H1 (cell line): ENCODE results near the gene CDK8. TPM values are rescaled to one million over a fixed set of nuclear protein-coding genes. Genes with fewer than 3 reads are reported as not detected.

Experiments
- CTCF ChIA-PET: fragments of 300-600 bp; sonication (Branson Sonifier 250); formaldehyde crosslinking; loops from one replicate; lab custom pipeline; 2021; ENCODE audit not compliant: partially characterized antibody; lab: Charles Lee
- POLR2A ChIA-PET: fragments of 300-600 bp; sonication (Branson Sonifier 250); formaldehyde crosslinking; loops from one replicate; lab custom pipeline; 2021; ENCODE audit warnings: inconsistent platforms; ENCODE audit not compliant: partially characterized antibody; lab: Charles Lee
- DNase-seq, 2 experiments: peaks; one replicate each; pipeline versions ENCODE4 v3.0.0 to v3.0.0-alpha.2; 2010 to 2022; ENCODE audit warnings: low spot score in 2 of 2, low read depth in 1 of 2, mixed read lengths in 1 of 2
- FAIRE-seq: peaks from 2 replicates; lab custom pipeline; 2011; peaks lifted over from hg19 to GRCh38; lab: Jason Lieb, UNC
- H2AFZ ChIP-seq: 2 replicates; pipeline ENCODE4 v1.8.1; 2012; ENCODE audit warnings: low read length, inconsistent platforms
- H2AK5ac ChIP-seq: 2 replicates; pipeline ENCODE4 v1.6.1; 2013; ENCODE audit warnings: low read depth, low read length
- H2BK120ac ChIP-seq: replicated peaks from 2 replicates; pipeline ENCODE3; 2013; ENCODE audit warnings: low read depth, low read length, inconsistent platforms
- H2BK12ac ChIP-seq: 2 replicates; pipeline ENCODE4 v1.6.1; 2013; ENCODE audit warnings: low read depth, low read length
- H2BK15ac ChIP-seq: 2 replicates; pipeline ENCODE4 v1.6.1; 2013; ENCODE audit warnings: low read length
- H2BK20ac ChIP-seq: 2 replicates; pipeline ENCODE4 v1.6.1; 2013; ENCODE audit warnings: low read length
- H2BK5ac ChIP-seq: 2 replicates; pipeline ENCODE4 v1.6.1; 2013; ENCODE audit warnings: low read depth, low read length
- H3K14ac ChIP-seq: 2 replicates; pipeline ENCODE4 v1.6.1; 2013; ENCODE audit warnings: inconsistent platforms; ENCODE audit not compliant: insufficient read length
- H3K18ac ChIP-seq: 2 replicates; pipeline ENCODE4 v1.6.1; 2013; ENCODE audit warnings: low read length; ENCODE audit errors: extremely low read depth
- H3K23ac ChIP-seq: 2 replicates; pipeline ENCODE4 v1.6.1; 2013; ENCODE audit warnings: inconsistent platforms; ENCODE audit not compliant: insufficient read length
- H3K23me2 ChIP-seq: 2 replicates; pipeline ENCODE4 v1.6.1; 2013; ENCODE audit warnings: low read depth, low read length
- H3K27ac ChIP-seq: 2 replicates; pipeline ENCODE4 v1.6.1; 2011; ENCODE audit warnings: low read depth, low read length, inconsistent platforms
- H3K27me3 ChIP-seq, 4 experiments: replicated peaks in 1 of 4; 1 replicate in 1 of 4; 2 replicates in 3 of 4; pipeline versions ENCODE4 v1.6.1 to v1.8.1; 2011 to 2013; ENCODE audit warnings: low read length in 3 of 4, mild to moderate bottlenecking in 3 of 4, inconsistent platforms in 2 of 4, mixed read lengths in 2 of 4, moderate library complexity in 1 of 4; ENCODE audit not compliant: control insufficient read depth in 3 of 4, insufficient read depth in 3 of 4; ENCODE audit errors: extremely low read depth in 1 of 4
- H3K36me3 ChIP-seq, 4 experiments: 2 replicates each; pipeline versions ENCODE4 v1.6.1 to v1.8.1; 2011 to 2013; ENCODE audit warnings: mild to moderate bottlenecking in 4 of 4, low read length in 3 of 4, moderate library complexity in 2 of 4, control low read depth in 1 of 4, inconsistent platforms in 1 of 4; ENCODE audit not compliant: insufficient read depth in 4 of 4, control insufficient read depth in 2 of 4
- H3K4ac ChIP-seq: replicated peaks from 2 replicates; pipeline ENCODE3; 2013; ENCODE audit warnings: low read length, low read depth, mixed read lengths, inconsistent platforms; ENCODE audit not compliant: insufficient read length
- H3K4me1 ChIP-seq, 4 experiments: replicated peaks in 1 of 4; 1 replicate in 1 of 4; 2 replicates in 3 of 4; pipeline versions ENCODE4 v1.6.1 to v1.8.1; 2011 to 2013; ENCODE audit warnings: low read length in 3 of 4, inconsistent platforms in 2 of 4, mixed read lengths in 1 of 4; ENCODE audit not compliant: insufficient read depth in 4 of 4, control insufficient read depth in 3 of 4
- H3K4me2 ChIP-seq, 2 experiments: 2 replicates each; pipeline versions ENCODE4 v1.6.1 to v1.8.1; 2011 to 2013; ENCODE audit warnings: low read depth in 2 of 2, low read length in 2 of 2, control low read depth in 1 of 2, inconsistent platforms in 1 of 2, mild to moderate bottlenecking in 1 of 2; ENCODE audit not compliant: insufficient read depth in 1 of 2
- H3K4me3 ChIP-seq, 4 experiments: fragments of 200-600, 300-600 bp in 1 of 4; sonication (generic), shearing (Covaris generic), sonication (Bioruptor Twin) in 1 of 4; 2 replicates each; pipeline versions ENCODE4 v1.5.1 to v1.8.1; 2011 to 2016; ENCODE audit warnings: low read length in 4 of 4, low read depth in 3 of 4, control low read depth in 2 of 4, inconsistent platforms in 2 of 4, mild to moderate bottlenecking in 2 of 4, mixed read lengths in 1 of 4, moderate library complexity in 1 of 4; ENCODE audit not compliant: insufficient read depth in 2 of 4; ENCODE audit errors: extremely low read depth in 1 of 4
- H3K56ac ChIP-seq: replicated peaks from 2 replicates; pipeline ENCODE3; 2013; ENCODE audit warnings: low read depth, mild to moderate bottlenecking, mixed read lengths, low read length, inconsistent platforms; ENCODE audit not compliant: insufficient read length
- H3K79me1 ChIP-seq: 2 replicates; pipeline ENCODE4 v1.6.1; 2013; ENCODE audit warnings: low read depth, low read length, control low read depth
- H3K79me2 ChIP-seq, 2 experiments: 2 replicates each; pipeline versions ENCODE4 v1.6.1 to v1.8.1; 2012 to 2013; ENCODE audit warnings: low read length in 2 of 2, mild to moderate bottlenecking in 2 of 2, inconsistent platforms in 1 of 2; ENCODE audit not compliant: insufficient read depth in 2 of 2, control insufficient read depth in 1 of 2
- H3K9ac ChIP-seq, 4 experiments: replicated peaks in 1 of 4; 1 replicate in 1 of 4; 2 replicates in 3 of 4; pipeline versions ENCODE4 v1.6.1 to v1.8.1; 2011 to 2013; ENCODE audit warnings: low read depth in 3 of 4, low read length in 3 of 4, control low read depth in 2 of 4, mild to moderate bottlenecking in 2 of 4, moderate library complexity in 2 of 4, inconsistent platforms in 1 of 4; ENCODE audit errors: extremely low read depth in 1 of 4
- H3K9me3 ChIP-seq, 2 experiments: 2 replicates each; pipeline versions ENCODE4 v1.6.1 to v1.8.1; 2012 to 2013; ENCODE audit warnings: mild to moderate bottlenecking in 2 of 2, moderate library complexity in 2 of 2, control low read depth in 1 of 2, inconsistent platforms in 1 of 2, low read depth in 1 of 2, low read length in 1 of 2, mixed read lengths in 1 of 2; ENCODE audit not compliant: insufficient read depth in 2 of 2
- H4K20me1 ChIP-seq, 2 experiments: replicated peaks in 1 of 2; 2 replicates each; pipeline versions ENCODE3 to v1.8.1; 2011 to 2013; ENCODE audit warnings: inconsistent platforms in 2 of 2, low read length in 2 of 2, mild to moderate bottlenecking in 1 of 2; ENCODE audit not compliant: insufficient read depth in 2 of 2, control insufficient read depth in 1 of 2
- H4K5ac ChIP-seq: 2 replicates; pipeline ENCODE4 v1.6.1; 2013; ENCODE audit warnings: low read length, low read depth, mixed read lengths, inconsistent platforms; ENCODE audit not compliant: insufficient read length
- H4K8ac ChIP-seq: 2 replicates; pipeline ENCODE4 v1.8.0; 2013; ENCODE audit warnings: mild to moderate bottlenecking, moderate library complexity, low read length, inconsistent platforms; ENCODE audit not compliant: insufficient read depth; ENCODE audit errors: extremely low read depth
- H4K91ac ChIP-seq: replicated peaks from 2 replicates; pipeline ENCODE3; 2013; ENCODE audit warnings: low read length, mixed read lengths, inconsistent platforms; ENCODE audit not compliant: insufficient read length
- ATF3 ChIP-seq: IDR thresholded peaks from 2 replicates; pipeline ENCODE4 v1.6.1; 2011; ENCODE audit warnings: low read depth, mild to moderate bottlenecking, low read length; ENCODE audit not compliant: insufficient read depth
- BACH1 ChIP-seq: IDR thresholded peaks from 2 replicates; pipeline ENCODE4 v1.6.1; 2012; ENCODE audit warnings: low read length, improper control_type of control experiment
- CEBPB ChIP-seq: IDR thresholded peaks from 2 replicates; pipeline ENCODE4 v1.6.1; 2012; ENCODE audit warnings: low read depth, low read length
- CHD1 ChIP-seq: IDR thresholded peaks from 2 replicates; pipeline ENCODE4 v1.6.1; 2012; ENCODE audit warnings: low read depth, low read length, improper control_type of control experiment
- GTF2F1 ChIP-seq: IDR thresholded peaks from 2 replicates; pipeline ENCODE4 v1.6.1; 2012; ENCODE audit warnings: low read depth, low read length, improper control_type of control experiment, borderline replicate concordance
- HDAC6 ChIP-seq: IDR thresholded peaks from one replicate; pipeline ENCODE4 v1.7.1; 2012; ENCODE audit warnings: low read depth, mild to moderate bottlenecking, inconsistent platforms, low read length, moderate library complexity
- KDM4A ChIP-seq: IDR thresholded peaks from one replicate; pipeline ENCODE4 v1.7.1; 2012; ENCODE audit warnings: low read depth, mild to moderate bottlenecking, moderate library complexity, low read length, inconsistent platforms; ENCODE audit not compliant: severe bottlenecking
- RAD21 ChIP-seq, 2 experiments: IDR thresholded peaks in 1 of 2; conservative IDR thresholded peaks in 1 of 2; 2 replicates each; pipeline ENCODE4 v1.6.1; 2011; ENCODE audit warnings: low read depth in 2 of 2, low read length in 2 of 2, improper control_type of control experiment in 1 of 2, inconsistent platforms in 1 of 2, mild to moderate bottlenecking in 1 of 2, moderate library complexity in 1 of 2
- RBBP5 ChIP-seq: IDR thresholded peaks from 2 replicates; pipeline ENCODE4 v1.7.1; 2012; ENCODE audit warnings: low read depth, mild to moderate bottlenecking, inconsistent platforms, low read length, moderate library complexity, borderline replicate concordance
- RNF2 ChIP-seq: fragments of 200-900, 300-1000 bp; sonication (generic); IDR thresholded peaks from 2 replicates; pipeline ENCODE4 v1.7.1; 2016; ENCODE audit warnings: borderline replicate concordance, low read depth, mild to moderate bottlenecking, antibody characterized with exemption, low read length; ENCODE audit not compliant: poor library complexity, severe bottlenecking; ENCODE audit errors: missing control alignments
- SP2 ChIP-seq: IDR thresholded peaks from 2 replicates; pipeline ENCODE4 v1.6.1; 2012; ENCODE audit warnings: mild to moderate bottlenecking, low read length, inconsistent platforms
- SP4 ChIP-seq: IDR thresholded peaks from 2 replicates; pipeline ENCODE4 v1.6.1; 2012; ENCODE audit warnings: low read length, inconsistent platforms
- TAF1 ChIP-seq: IDR thresholded peaks from 2 replicates; pipeline ENCODE4 v1.6.1; 2011; ENCODE audit warnings: mild to moderate bottlenecking, low read depth, low read length
- ZNF274 ChIP-seq: IDR thresholded peaks from 2 replicates; pipeline ENCODE4 v1.7.0; 2012; ENCODE audit warnings: low read length, borderline replicate concordance; ENCODE audit errors: extremely low read depth
- WGBS, 2 experiments: shearing (Covaris generic) in 1 of 2; methylation state at CpG; one replicate each; pipeline versions ENCODE4 v1.1.6 to v1.1.7; 2013 to 2015; ENCODE audit warnings: low lambda C conversion rate in 2 of 2, mixed read lengths in 2 of 2, inconsistent platforms in 1 of 2, low coverage in 1 of 2, missing lambda C conversion rate in 1 of 2; ENCODE audit not compliant: insufficient replicate concordance in 2 of 2, insufficient coverage in 1 of 2, insufficient read length in 1 of 2; ENCODE audit errors: extremely low coverage in 1 of 2, missing lambda C conversion rate in 1 of 2; 5-methylcytosine and 5-hydroxymethylcytosine counted together
- polyA plus RNA-seq, 7 experiments: library from polyadenylated mRNA; depleted of rRNA in 3 of 7; stranded (reverse) in 5 of 7; unstranded in 2 of 7; fragments of >200 nt in 5 of 7; fragments of 200-250 nt in 2 of 7; gene quantifications; 1 replicate in 5 of 7; 2 replicates in 1 of 7; 4 replicates in 1 of 7; pipeline versions ENCODE4 v1.2.1 to v1.2.3, GENCODE V29; 2011 to 2013; ENCODE audit warnings: missing spikeins in 2 of 7, mixed read lengths in 2 of 7
- total RNA-seq: library from RNA; stranded (reverse); fragmentation: NEBNext Ultra II Directional; extraction: Animal tissue kit (Norgen Biotek cat#: 25700); gene quantifications from 2 replicates; pipeline ENCODE4 v1.2.1, GENCODE V29; 2021

CDK8 gene
- total and polyA plus RNA-seq, 2 of the 8 experiments (the other 6 are each of a cell fraction or from before 2014, with no cell fraction given), result 22.1 to 25.6 TPM

DNA sequence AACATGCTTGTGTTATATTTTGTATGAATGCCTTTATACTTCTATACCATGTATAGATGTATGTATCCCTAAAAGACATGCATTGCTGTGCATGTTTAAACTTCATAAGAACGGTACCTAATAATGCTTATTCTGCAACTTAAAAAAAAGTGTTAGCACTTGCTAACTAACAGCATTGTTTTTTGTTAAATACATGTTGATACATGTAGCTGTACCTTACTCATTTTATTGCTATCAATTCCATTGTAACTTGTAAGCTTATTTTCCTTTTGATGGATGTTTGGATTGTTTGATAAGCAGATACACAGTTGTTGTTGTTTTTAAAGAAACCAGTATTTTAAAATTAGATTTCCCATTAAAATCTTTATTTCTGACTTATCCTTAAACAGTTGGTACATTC, 53.8 kb downstream of the CDK8 start:
- no peak overlapping the region for H4K91ac ChIP-seq
- H3K79me1 ChIP-seq, result peaks cover 6% of the 10 kb centered on the region
- no peak overlapping the region for H3K56ac ChIP-seq
- H2BK20ac ChIP-seq, result no peak overlapping the region
- no peaks in the 10 kb centered on the region for H3K4me1 ChIP-seq
- H3K79me2 ChIP-seq, result peaks cover 4 to 89% of the 10 kb centered on the region in 2 experiments; a peak in 3 of 4 replicates
- H4K5ac ChIP-seq, result no peak overlapping the region
- peaks cover 0 to 8% of the 10 kb centered on the region in 2 experiments for H4K20me1 ChIP-seq
- H3K23ac ChIP-seq, result no peak overlapping the region
- POLR2A ChIA-PET, result no interaction called here
- FAIRE-seq (no peak), DNase-seq (no peak)
- 88% methylated on average over 1 of the region's 1 CpG; no CpG with 5 or more reads in 1 of the 2 experiments for WGBS, 2 experiments
- H3K4me3 ChIP-seq, result no peak overlapping the region
- H3K36me3 ChIP-seq, result no peaks in the 10 kb centered on the region
- no peak overlapping the region for H4K8ac ChIP-seq
- H3K27me3 ChIP-seq, result no peaks in the 10 kb centered on the region
- H2BK15ac ChIP-seq, result no peak overlapping the region
- H3K9me3 ChIP-seq, result no peaks in the 10 kb centered on the region
- no peak overlapping the region for H3K9ac ChIP-seq
- H3K23me2 ChIP-seq, result no peaks in the 10 kb centered on the region
- no peak overlapping the region for H3K27ac ChIP-seq
- H3K14ac ChIP-seq, result no peak overlapping the region
- H2BK5ac ChIP-seq, result no peak overlapping the region
- no peak overlapping the region for H3K4me2 ChIP-seq
- H2BK120ac ChIP-seq, result no peak overlapping the region
- no peak overlapping the region for H2BK12ac ChIP-seq
- no peak overlapping the region for H2AK5ac ChIP-seq
- CTCF ChIA-PET, result interaction anchor here (0.7 kb wide), 1 partner anchor 10 kb away, joined by 3 read pairs; no protein-coding TSS in a partner anchor
- H3K4ac ChIP-seq, result no peak overlapping the region
- H3K18ac ChIP-seq, result no peak overlapping the region
- H2AFZ ChIP-seq, result no peak overlapping the region
- TF ChIP-seq HDAC6 (no peak), ATF3 (no peak), RBBP5 (no peak), BACH1 (no peak), CEBPB (no peak), SP4 (no peak), RAD21 (IDR thresholded peaks at IDR 0.05 in 1 of 2, conservative IDR thresholded peaks at IDR 0.05 in 1 of 2; ENCODE audit: low read depth in 2 of 2, low read length in 2 of 2) (no peak), KDM4A (no peak), RNF2 (no peak), CHD1 (no peak), SP2 (no peak), GTF2F1 (no peak), TAF1 (no peak), ZNF274 (no peak)
